ENCODE measurements around the gene RPL34. TPM values are rescaled to one million over a fixed set of nuclear protein-coding genes. Genes with fewer than 3 reads are reported as not detected.
"Not testable (repeated sequence)": the region's sequence is repeated elsewhere in the genome, so short reads cannot be mapped to it uniquely, and the experiment has no call there.

Gene RPL34
- total RNA-seq, 2 experiments from 2014 or later = 1,848 to 1,919 TPM

DNA sequence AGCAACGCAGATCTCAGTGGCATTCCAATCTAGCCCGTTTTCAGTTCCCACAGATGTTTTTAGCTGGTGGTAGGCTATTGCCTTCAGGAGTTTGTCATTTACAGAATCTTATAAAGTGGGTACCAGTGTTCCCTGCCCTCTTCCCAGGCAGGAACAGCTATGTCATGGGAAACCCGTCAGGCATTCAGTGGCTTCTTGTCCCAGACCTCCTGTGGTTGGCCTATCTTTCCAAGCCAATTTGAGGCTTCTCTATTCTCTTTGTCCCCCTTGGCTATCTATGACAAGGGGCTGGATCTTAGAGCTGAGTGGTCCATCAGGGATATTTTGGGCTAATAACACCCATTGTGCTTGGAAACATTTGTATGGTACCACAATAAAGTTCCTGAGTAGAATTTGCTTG lies 33.6 kb upstream of the RPL34 start:
- no peaks in the 10 kb centered on the region for H3K9me3 Mint-ChIP-seq
- no peak for DNase-seq
- no peaks in the 10 kb centered on the region for H3K27me3 Mint-ChIP-seq
- H3K27ac Mint-ChIP-seq = no peak overlapping the region
- H3K4me1 Mint-ChIP-seq (ENCODE audit: low read depth) = peaks cover 2% of the 10 kb centered on the region
- no peak for ATAC-seq
- TF ChIP-seq, protein P1, sequence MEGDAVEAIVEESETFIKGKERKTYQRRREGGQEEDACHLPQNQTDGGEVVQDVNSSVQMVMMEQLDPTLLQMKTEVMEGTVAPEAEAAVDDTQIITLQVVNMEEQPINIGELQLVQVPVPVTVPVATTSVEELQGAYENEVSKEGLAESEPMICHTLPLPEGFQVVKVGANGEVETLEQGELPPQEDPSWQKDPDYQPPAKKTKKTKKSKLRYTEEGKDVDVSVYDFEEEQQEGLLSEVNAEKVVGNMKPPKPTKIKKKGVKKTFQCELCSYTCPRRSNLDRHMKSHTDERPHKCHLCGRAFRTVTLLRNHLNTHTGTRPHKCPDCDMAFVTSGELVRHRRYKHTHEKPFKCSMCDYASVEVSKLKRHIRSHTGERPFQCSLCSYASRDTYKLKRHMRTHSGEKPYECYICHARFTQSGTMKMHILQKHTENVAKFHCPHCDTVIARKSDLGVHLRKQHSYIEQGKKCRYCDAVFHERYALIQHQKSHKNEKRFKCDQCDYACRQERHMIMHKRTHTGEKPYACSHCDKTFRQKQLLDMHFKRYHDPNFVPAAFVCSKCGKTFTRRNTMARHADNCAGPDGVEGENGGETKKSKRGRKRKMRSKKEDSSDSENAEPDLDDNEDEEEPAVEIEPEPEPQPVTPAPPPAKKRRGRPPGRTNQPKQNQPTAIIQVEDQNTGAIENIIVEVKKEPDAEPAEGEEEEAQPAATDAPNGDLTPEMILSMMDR (IDR thresholded peaks at IDR 0.05) = no peak
- intact Hi-C loops (cut with micrococcal nuclease) = no loop called here
- H3K4me3 Mint-ChIP-seq = no peak overlapping the region
- peaks cover 5% of the 10 kb centered on the region for H3K36me3 Mint-ChIP-seq (ENCODE audit: low read depth)
- CTCF ChIA-PET = interaction anchor here (0.7 to 3.1 kb wide), 2 partner anchors 14 to 35 kb away, joined by 3 to 17 read pairs; no protein-coding TSS in a partner anchor
- POLR2A ChIA-PET = interaction anchor here (1.1 kb wide), 1 partner anchor 15 kb away, joined by 4 read pairs; no protein-coding TSS in a partner anchor

DNA sequence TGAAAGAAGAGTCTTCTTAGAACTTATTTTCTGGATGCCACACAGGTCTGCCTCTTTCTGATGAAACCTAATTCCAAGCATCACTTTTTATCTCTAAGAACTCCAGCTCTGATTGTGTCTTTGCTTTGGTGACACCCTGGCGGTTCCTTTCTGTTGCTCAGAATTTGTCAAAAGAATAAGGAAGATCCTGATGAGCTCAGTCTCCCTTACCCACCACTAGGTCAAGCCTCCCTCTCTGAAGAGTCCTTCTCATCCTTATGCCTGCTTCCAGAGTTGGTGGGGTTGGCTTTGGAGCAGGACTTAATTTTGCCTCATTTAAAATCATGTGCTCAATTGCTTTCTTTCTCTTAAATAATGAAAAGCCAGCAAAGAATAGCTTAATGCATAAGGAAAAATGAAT lies 31.5 kb upstream of the RPL34 start:
- Mint-ChIP-seq H3K4me3 (no peak overlapping the region), H3K27me3 (no peaks in the 10 kb centered on the region), H3K4me1 (ENCODE audit: low read depth) (no peaks in the 10 kb centered on the region), H3K27ac (no peak overlapping the region), H3K9me3 (peaks cover 2% of the 10 kb centered on the region), H3K36me3 (ENCODE audit: low read depth) (peaks cover 13% of the 10 kb centered on the region)
- DNase-seq = no peak
- intact Hi-C loops (cut with micrococcal nuclease) = no loop called here
- TF ChIP-seq, protein P1 (IDR thresholded peaks at IDR 0.05) = no peak
- ChIA-PET CTCF (interaction anchor here (0.9 to 1.1 kb wide), 2 partner anchors 16 to 24 kb away, joined by 3 read pairs; no protein-coding TSS in a partner anchor), POLR2A (no interaction called here)
- no peak for ATAC-seq

DNA sequence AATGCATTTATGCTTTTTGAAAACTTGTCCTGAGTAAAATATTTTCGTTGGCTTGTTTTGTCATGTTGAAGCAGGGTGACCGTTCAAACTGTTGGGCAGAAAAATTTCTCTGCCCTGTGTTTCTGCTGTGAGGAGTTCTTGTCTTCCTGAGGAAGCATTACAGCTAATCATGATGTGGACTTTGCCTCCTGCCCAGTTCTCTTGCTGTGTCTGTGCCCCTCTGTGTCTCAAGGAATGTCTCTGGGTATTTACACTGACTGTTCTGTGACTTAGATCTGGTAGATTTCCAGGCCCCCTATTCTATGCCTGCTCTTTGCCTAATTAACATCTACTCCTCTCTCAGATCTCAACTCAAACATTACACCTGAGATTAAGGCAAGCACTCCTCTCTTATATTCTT lies 30.4 kb upstream of the RPL34 start:
- H3K27ac Mint-ChIP-seq = no peak overlapping the region
- no peaks in the 10 kb centered on the region for H3K4me1 Mint-ChIP-seq (ENCODE audit: low read depth)
- TF ChIP-seq, protein P1 (IDR thresholded peaks at IDR 0.05) = no peak
- intact Hi-C loops (cut with micrococcal nuclease) = no loop called here
- ATAC-seq (no peak), DNase-seq (no peak)
- ChIA-PET POLR2A (no interaction called here), CTCF (interaction anchor here (0.9 kb wide), 1 partner anchor 17 kb away, joined by 3 read pairs; no protein-coding TSS in a partner anchor)
- H3K36me3 Mint-ChIP-seq (ENCODE audit: low read depth) = peaks cover 21% of the 10 kb centered on the region
- no peak overlapping the region for H3K4me3 Mint-ChIP-seq
- H3K27me3 Mint-ChIP-seq = no peaks in the 10 kb centered on the region
- H3K9me3 Mint-ChIP-seq = peaks cover 3% of the 10 kb centered on the region

DNA sequence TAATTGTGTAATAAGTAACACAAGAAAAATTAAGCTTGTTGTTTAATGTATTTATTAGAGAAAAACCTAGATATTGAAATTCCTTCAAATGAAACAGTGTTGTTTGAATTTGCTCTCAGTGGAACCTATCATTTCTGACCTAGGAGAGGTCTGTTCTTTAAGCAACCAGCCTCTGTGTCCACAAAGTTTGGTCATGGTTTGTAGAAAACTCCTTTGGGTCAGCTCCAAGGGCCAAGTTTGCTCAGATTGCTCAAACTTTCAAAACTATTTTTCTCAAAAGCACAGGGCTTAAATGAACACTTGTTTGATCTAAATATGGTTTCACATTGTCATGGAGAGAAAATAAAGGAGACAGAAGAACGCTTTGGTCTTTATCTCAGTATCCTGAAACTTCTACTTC lies 29.6 kb upstream of the RPL34 start:
- Mint-ChIP-seq H3K27me3 (no peaks in the 10 kb centered on the region), H3K4me3 (no peak overlapping the region), H3K27ac (no peak overlapping the region), H3K36me3 (ENCODE audit: low read depth) (peaks cover 21% of the 10 kb centered on the region), H3K4me1 (ENCODE audit: low read depth) (no peaks in the 10 kb centered on the region), H3K9me3 (peaks cover 3% of the 10 kb centered on the region)
- ChIA-PET POLR2A (no interaction called here), CTCF (no interaction called here)
- ATAC-seq = no peak
- no peak for DNase-seq
- intact Hi-C loops (cut with micrococcal nuclease) = no loop called here
- TF ChIP-seq, protein P1 (IDR thresholded peaks at IDR 0.05) = no peak

DNA sequence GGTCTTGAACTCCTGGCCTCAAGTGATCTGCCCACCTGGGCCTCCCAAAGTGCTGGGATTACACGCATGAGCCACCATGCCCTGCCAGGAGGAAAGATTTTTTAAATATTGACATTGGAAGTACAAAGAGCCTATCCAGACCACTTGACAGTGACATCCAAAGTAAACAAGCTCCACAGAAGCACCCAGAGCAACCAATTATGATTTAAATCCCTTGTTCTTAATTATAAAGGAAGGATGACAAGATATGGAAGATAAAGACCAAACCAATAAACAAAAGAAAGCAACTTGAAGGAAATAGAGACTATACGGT lies 27.7 kb upstream of the RPL34 start:
- CTCF ChIA-PET = interaction anchor here (1.7 kb wide), 1 partner anchor 574 kb away, joined by 9 read pairs; no protein-coding TSS in a partner anchor
- Mint-ChIP-seq H3K36me3 (ENCODE audit: low read depth) (peaks cover 19% of the 10 kb centered on the region), H3K27me3 (no peaks in the 10 kb centered on the region), H3K27ac (no peak overlapping the region), H3K4me3 (no peak overlapping the region), H3K4me1 (ENCODE audit: low read depth) (no peaks in the 10 kb centered on the region), H3K9me3 (peaks cover 3% of the 10 kb centered on the region)
- intact Hi-C loops (cut with micrococcal nuclease) = no loop called here
- POLR2A ChIA-PET = no interaction called here
- TF ChIP-seq, protein P1 (IDR thresholded peaks at IDR 0.05) = no peak
- no peak for ATAC-seq
- DNase-seq = no peak

DNA sequence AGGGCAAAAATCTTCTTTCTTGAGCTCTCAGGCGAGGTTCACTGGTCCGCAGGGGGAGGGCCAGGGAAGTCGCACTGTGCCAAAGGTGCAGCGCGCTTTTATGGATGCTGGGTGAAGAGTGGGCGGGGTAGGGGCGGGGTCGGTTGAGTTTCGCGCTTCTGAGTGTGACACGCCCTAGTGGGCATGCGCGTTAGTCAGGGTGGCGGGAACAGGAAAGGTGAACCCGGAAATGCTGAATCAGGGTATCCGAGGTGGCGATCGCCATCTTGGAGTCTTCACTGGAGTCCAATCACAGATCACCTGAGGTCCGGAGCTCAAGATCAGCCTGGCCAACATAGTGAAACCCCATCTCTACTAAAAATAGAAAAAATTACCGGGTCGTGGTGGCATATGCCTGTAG lies 26.1 kb upstream of the RPL34 start:
- H3K4me1 Mint-ChIP-seq (ENCODE audit: low read depth); H3K9me3 Mint-ChIP-seq; POLR2A ChIA-PET; ATAC-seq; intact Hi-C loops (cut with micrococcal nuclease); H3K4me3 Mint-ChIP-seq; H3K27ac Mint-ChIP-seq; DNase-seq; H3K27me3 Mint-ChIP-seq: not testable (repeated sequence)
- CTCF ChIA-PET = interaction anchor here (1.3 to 1.7 kb wide), 2 partner anchors 11 to 575 kb away, joined by 3 to 9 read pairs; no protein-coding TSS in a partner anchor
- peaks cover 23% of the 10 kb centered on the region for H3K36me3 Mint-ChIP-seq (ENCODE audit: low read depth)

Measured in activated CD8-positive, alpha-beta T cell treated with anti-CD3 and anti-CD28 coated beads for 36 hours (primary cell).